Lower leg skin (tissue), 4 donors: ENCODE data around the gene WWOX. TPM values are rescaled to one million over a fixed set of nuclear protein-coding genes. Genes with fewer than 3 reads are reported as not detected.

ENCODE experiments used
- DNase-seq, 2 donors: peaks; one replicate each; pipeline ENCODE4 v3.0.0-alpha.2; 2019; ENCODE audit warnings: low spot score in 2 of 2
- H3K4me3 ChIP-seq: fragments of 200-600 bp; sonication (generic); 2 replicates; pipeline ENCODE4 v1.5.1; 2017; ENCODE audit warnings: mild to moderate bottlenecking, low read depth; ENCODE audit not compliant: poor library complexity, severe bottlenecking
- POLR2A ChIP-seq, 2 donors: fragments of 450-650 bp; IDR thresholded peaks; one replicate each; pipeline ENCODE4 v1.6.1; 2016 to 2017; ENCODE audit warnings: antibody characterized with exemption in 2 of 2, mild to moderate bottlenecking in 1 of 2, moderate library complexity in 1 of 2
- WGBS, 2 donors: methylation state at CpG; one replicate each; pipeline ENCODE4 v1.1.5; 2018; 5-methylcytosine and 5-hydroxymethylcytosine counted together
- intact Hi-C: fragments of 100-400 bp; cut with DNase I; formaldehyde crosslinking; loops from one replicate; pipeline ENCODE4 v1.15.0; 2023; ENCODE audit warnings: low total_unique reads
- total RNA-seq, 4 donors: library from RNA; depleted of rRNA; stranded (reverse); fragments of >200 nt; gene quantifications; one replicate each; pipeline ENCODE4 v1.1.0, GENCODE V29; 2016
- TF ChIP-seq, protein P1 (sequence below), 3 donors: fragments of 450-650 bp; IDR thresholded peaks; one replicate each; pipeline ENCODE4 v1.5.1; 2016; ENCODE audit warnings: antibody characterized with exemption in 3 of 3, mild to moderate bottlenecking in 3 of 3, moderate library complexity in 2 of 3

WWOX gene
- total RNA-seq, 4 donors from 2014 or later: 21.0 to 82.7 (median 36.1) TPM

- no peak for DNase-seq
- intact Hi-C loops: no loop called here
- WGBS, 2 donors: 83 to 88% methylated on average over 10 of the region's 10 CpGs
- H3K4me3 ChIP-seq: no peak overlapping the region
- TF ChIP-seq, protein P1, sequence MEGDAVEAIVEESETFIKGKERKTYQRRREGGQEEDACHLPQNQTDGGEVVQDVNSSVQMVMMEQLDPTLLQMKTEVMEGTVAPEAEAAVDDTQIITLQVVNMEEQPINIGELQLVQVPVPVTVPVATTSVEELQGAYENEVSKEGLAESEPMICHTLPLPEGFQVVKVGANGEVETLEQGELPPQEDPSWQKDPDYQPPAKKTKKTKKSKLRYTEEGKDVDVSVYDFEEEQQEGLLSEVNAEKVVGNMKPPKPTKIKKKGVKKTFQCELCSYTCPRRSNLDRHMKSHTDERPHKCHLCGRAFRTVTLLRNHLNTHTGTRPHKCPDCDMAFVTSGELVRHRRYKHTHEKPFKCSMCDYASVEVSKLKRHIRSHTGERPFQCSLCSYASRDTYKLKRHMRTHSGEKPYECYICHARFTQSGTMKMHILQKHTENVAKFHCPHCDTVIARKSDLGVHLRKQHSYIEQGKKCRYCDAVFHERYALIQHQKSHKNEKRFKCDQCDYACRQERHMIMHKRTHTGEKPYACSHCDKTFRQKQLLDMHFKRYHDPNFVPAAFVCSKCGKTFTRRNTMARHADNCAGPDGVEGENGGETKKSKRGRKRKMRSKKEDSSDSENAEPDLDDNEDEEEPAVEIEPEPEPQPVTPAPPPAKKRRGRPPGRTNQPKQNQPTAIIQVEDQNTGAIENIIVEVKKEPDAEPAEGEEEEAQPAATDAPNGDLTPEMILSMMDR (IDR thresholded peaks at IDR 0.05): no peak
- TF ChIP-seq POLR2A (IDR thresholded peaks at IDR 0.05): no peak
These were observed 714.3 kb downstream of the WWOX start for GRCh38 chr16:78813661-78814311.

GRCh38 chr16:78815713-78816112, 716.3 kb downstream of the WWOX start:
- intact Hi-C loops: no loop called here
- TF ChIP-seq POLR2A (IDR thresholded peaks at IDR 0.05): no peak
- TF ChIP-seq, protein P1 (IDR thresholded peaks at IDR 0.05): no peak
- no peak overlapping the region for H3K4me3 ChIP-seq
- WGBS, 2 donors: 63 to 64% methylated on average over 2 of the region's 2 CpGs
- DNase-seq: no peak

- WGBS, 2 donors: 12 to 14% methylated on average over 2 of the region's 2 CpGs
- intact Hi-C loops: no loop called here
- H3K4me3 ChIP-seq: no peak overlapping the region
- peak in 1 of 2 donors; percentile 70 for DNase-seq
- TF ChIP-seq, protein P1 (IDR thresholded peaks at IDR 0.05): no peak
- TF ChIP-seq POLR2A (IDR thresholded peaks at IDR 0.05): no peak
These were observed 717.2 kb downstream of the WWOX start for GRCh38 chr16:78816499-78817195.

- no peak for DNase-seq
- H3K4me3 ChIP-seq: no peak overlapping the region
- WGBS, 2 donors: 21 to 34% methylated on average over 6 of the region's 6 CpGs
- intact Hi-C loops: no loop called here
- TF ChIP-seq POLR2A (IDR thresholded peaks at IDR 0.05): no peak
- TF ChIP-seq, protein P1 (IDR thresholded peaks at IDR 0.05): no peak
These were observed 717.8 kb downstream of the WWOX start for GRCh38 chr16:78817200-78817739.

GRCh38 chr16:78821335-78821734, 721.9 kb downstream of the WWOX start:
- intact Hi-C loops: no loop called here
- TF ChIP-seq POLR2A (IDR thresholded peaks at IDR 0.05): no peak
- TF ChIP-seq, protein P1 (IDR thresholded peaks at IDR 0.05): no peak
- no peak for DNase-seq
- no peak overlapping the region for H3K4me3 ChIP-seq
- WGBS, 2 donors: 33 to 57% methylated on average over 3 of the region's 3 CpGs
